HG02763 (cell line): ENCODE measurements around the gene DOHH.

Source experiments
- ATAC-seq: cut with Tn5 transposase; IDR thresholded peaks from one replicate; pipeline ENCODE4 v1.9.1; 2021; ENCODE audit warnings: mild to moderate bottlenecking, moderate library complexity; ENCODE audit not compliant: unreplicated experiment

DOHH gene

DNA sequence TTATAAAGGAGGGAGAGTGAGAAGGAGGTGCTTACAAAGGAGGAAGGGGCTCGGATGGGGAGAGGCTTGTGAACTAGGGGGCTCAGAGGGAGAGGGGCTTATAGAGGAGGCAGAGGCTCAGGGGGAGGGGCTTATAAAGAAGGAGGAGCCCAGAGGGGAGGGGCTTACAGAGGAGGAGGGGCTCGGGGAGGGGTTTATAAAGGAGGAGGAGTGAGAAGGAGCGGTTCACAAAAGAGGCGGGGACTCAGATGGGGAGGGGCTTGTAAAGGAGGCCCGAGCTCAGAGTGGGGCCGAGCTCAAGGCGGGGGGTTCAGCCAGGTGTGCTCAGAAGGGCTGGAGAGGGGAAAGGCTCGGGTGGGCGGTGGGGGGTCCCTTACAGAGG, 20.6 kb downstream of the DOHH start:
- ATAC-seq, result no peak

- ATAC-seq, result no peak
Observed at GRCh38 chr19:3479177-3479833, 21.2 kb downstream of the DOHH start.

DNA sequence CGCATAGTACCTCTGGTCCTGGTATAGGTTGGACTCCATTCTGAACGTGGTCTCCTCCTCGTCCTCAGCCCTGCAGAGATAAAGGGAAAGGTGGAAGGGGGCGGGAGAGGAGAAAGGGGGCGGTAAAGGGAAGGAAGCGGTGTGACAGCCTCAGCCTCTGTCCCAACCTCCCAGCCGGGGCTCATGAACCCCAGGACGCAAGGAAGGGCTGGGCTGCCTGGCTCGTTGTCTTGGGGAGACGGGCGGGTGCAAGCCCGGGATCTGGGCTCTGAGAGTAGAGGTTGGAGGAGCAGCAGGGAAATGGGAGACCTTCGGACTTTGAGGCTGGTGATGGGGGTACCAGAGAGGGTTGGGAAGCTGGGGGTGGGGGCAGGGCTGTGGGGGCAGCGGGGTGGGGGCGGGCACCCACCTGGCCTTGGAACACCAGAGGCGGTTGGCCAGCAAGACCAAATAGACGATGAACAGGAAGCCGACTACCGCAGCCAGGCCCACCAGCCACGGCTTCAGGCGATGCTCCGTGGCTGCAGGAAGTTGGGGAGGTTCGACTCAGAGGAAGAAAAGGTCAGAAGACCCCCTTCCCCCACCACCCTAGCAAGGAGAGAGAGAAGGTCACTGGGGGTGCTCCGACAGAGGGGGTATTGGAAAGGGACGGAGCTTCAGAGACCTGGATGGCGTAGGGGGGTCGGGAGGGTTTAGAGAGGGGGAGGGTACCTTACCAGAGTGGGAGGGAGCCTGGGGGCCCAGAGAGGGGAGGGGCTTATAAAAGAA, 21.9 kb downstream of the DOHH start:
- ATAC-seq, result no peak

DNA sequence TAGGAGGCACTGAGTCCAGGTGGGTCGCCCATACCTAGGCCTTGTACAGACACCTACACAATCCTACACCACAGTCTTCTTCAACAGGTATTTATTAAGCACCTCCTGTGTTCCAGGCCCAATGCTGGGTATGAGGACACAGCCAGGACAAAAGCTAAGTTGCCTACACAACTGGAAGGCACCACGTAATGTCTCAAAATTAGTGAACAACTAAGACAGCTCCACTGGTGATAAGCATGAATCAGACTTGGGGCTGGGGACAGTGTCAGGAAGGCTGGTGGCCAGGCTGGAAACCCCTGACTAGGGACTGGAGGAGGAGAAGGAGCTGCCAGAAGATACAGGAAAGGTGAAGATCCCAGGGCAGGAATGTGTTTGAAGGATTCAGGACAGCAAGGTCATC, 22.5 kb downstream of the DOHH start:
- ATAC-seq, result no peak

- no peak for ATAC-seq
Observed at GRCh38 chr19:3477506-3477905, 23.0 kb downstream of the DOHH start.

DNA sequence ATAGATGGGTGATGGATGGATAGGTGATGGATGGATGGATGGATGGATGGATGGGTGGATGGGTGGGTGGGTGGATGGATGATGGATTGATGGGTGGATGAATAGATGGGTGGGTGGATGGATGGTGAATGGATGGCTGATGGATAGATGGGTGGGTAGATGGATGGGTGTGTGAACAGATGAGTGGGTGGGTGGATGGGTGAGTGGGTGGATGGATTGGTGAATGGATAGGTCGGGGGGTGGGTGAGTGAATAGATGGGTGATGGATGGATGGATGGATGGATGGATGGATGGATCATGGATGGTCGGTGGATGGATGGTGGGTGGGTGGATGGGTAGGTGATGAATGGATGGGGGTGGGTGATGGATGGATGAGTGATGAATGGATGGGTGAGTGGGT, 23.6 kb downstream of the DOHH start:
- ATAC-seq, result no peak

GRCh38 chr19:3475449-3475848, 25.0 kb downstream of the DOHH start:
- no peak for ATAC-seq

- ATAC-seq, result no peak
Observed at GRCh38 chr19:3474614-3475013, 25.9 kb downstream of the DOHH start.

- no peak for ATAC-seq
Observed at GRCh38 chr19:3474010-3474409, 26.5 kb downstream of the DOHH start.

GRCh38 chr19:3471954-3472655, 28.4 kb downstream of the DOHH start:
- no peak for ATAC-seq

DNA sequence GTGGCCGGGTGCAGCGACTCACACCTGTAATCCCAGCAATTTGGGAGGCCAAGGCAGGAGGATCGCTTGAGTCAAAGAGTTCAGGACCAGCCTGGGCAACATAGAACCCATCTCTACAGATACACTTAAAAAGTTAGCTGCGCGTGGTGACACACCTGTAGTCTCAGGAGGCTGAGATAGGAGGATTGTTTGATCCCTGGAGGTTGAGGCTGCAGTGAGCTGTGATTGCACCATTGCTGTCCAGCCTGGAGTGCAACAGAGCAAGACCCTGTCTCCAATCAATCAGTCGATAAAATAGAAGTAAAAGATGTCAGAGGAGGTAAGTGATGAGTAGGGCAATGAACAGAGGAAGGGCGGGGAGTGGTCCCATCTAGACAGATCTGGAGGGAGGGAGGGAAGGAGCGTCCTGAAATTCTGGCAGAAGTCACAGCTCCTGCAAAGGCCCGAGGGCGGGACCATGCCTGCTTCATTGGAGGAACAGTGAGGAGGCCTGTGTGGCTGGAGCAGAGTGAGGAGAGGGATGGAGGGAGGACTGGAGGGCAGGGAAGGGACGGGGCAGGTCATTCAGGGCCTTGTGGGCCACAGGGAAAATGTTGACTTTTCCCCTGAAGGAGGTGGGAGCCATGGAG, 29.9 kb downstream of the DOHH start:
- ATAC-seq, result no peak

DNA sequence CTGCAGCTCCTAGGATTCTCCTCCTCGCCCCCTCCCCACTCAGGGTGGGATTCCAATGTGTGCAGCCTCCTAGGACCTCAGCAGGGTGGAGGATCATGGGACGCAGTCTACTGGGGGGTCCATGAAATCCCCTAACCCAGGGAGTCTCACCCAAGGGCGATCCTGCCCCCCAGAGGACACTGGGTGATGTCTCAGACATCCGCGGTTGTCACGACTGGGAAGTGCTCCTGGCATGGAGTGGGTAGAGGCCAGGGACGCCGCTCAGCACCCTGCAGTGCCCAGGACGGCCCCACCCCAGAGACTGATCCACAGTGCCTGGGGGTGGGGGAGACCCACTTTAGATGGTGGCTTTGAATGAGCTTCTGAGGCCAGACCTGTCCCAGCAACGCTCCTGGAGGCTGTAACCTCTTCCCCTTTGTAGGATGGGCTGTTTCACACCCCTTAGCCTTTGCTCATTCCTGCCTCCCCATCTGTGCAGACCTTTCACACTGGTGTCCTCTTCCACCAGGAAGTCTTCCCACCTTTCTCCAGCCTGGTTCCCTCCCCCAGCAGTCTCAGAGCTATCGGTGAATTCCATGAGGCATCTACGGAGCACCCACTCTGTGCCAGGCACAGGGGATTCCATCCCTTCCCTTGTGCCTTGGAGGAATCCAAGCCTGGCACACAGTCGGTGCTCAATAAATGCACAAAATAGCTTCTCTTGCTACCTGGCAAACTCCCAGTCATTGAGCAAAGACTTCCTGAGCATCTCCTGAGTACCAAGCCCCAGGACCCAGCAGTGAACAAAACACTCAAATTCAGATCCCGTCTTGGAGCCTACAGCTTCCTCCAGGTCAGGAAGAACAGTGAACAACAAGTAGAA, 30.6 kb downstream of the DOHH start:
- no peak for ATAC-seq

DNA sequence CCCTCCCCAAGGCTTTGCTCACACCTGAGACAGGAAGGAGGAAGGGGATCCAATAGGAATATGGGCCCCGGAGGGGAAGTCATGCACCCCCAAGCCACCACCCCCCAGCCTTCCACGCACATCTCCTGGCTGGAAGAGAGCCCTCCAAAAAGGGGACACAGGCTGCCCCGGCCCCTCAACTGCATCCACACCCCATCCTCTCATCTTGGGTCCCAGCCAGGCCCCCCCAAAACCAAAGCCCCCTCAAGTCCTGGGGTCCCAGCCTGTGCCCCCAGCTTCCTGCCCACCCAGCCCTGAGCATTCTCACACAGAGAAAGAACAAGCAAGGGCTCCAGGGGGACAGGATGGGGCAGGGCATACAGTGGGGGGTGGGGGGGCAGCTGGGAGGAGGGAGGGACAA, 32.3 kb downstream of the DOHH start:
- ATAC-seq, result no peak

GRCh38 chr19:3467437-3468198, 32.9 kb downstream of the DOHH start:
- no peak for ATAC-seq

- no peak for ATAC-seq
Observed at GRCh38 chr19:3466635-3467034, 33.8 kb downstream of the DOHH start.

- no peak for ATAC-seq
Observed at GRCh38 chr19:3465552-3465951, 34.9 kb downstream of the DOHH start.

DNA sequence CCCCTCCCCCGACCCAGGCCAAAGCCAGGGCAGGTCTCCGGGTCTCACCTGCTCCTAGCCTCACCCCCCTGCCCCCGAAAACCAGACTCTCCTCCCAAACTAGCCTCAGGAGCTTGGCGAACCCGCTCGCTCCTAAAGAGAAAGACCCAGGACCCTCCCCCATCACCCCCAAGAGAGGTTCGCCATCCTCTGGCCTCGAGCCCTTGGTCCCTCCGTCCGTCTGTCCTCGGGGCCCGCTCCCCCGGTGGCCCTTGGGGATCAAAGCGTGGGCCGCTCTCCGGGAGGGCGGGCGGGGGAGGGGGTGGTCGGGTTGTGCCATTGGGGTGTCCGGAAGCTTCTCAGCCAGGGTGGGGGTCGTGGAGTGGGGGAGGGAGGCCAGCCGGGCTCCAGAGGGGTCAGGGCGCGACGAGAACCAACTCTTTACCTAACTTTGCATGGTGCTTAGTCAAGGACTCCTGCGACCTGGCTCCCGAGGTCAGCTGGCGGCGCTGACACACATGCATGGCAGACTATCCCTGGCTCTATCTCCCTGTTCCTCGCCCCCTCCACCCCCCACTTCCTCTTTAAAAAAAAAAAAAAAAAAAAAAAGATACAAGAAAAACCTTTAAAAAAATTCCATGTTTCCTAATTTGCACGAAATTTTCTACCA, 35.8 kb downstream of the DOHH start:
- no peak for ATAC-seq

- no peak for ATAC-seq
Observed at GRCh38 chr19:3463714-3464586, 36.5 kb downstream of the DOHH start.
